ENCODE results near the gene SETD1A.
"Not testable (repeated sequence)": the region's sequence is repeated elsewhere in the genome, so short reads cannot be mapped to it uniquely, and the experiment has no call there.

The SETD1A gene

DNA sequence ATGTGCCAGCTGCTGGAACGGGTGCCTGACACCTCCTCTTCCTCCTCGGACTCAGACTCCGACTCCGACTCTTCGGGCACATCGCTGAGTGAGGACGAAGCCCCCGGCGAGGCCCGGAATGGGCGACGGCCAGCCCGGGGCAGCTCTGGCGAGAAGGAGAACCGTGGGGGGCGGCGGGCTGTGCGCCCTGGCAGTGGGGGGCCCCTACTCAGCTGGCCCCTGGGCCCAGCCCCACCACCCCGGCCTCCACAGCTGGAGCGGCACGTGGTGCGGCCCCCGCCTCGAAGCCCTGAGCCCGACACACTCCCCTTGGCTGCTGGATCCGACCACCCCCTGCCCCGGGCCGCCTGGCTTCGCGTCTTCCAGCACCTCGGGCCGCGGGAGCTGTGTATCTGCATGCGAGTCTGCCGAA lies 27.4 kb upstream of the SETD1A start:
- FAIRE-seq: no peak

DNA sequence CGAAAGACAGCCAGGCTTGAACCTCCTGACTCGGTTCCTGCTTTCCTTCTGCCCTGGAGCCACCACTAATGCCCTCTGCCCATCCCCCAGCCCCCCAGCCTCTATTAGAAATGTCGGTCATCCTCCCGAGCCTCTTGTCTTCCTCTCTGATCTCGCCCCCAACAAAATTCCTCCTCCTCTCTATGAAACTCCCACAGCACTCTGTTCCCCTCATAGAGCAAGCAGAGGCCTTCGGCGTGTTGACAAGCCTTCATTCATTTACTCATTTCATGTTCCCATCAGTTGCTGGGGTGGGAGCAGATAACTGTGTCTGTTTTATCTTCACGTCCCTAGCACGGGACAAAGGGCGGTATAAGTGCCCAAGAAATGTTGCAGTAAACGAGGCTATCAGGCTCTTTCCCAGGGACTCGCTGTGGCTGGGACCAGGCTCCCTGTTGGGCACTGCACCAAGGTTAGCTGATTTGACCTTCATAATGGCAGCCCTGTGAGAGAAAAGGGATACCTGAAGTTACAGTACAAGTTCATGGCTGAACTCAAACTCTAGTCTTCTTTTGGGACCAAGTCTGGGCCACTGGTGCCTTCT lies 26.4 kb upstream of the SETD1A start:
- no peak for FAIRE-seq

DNA sequence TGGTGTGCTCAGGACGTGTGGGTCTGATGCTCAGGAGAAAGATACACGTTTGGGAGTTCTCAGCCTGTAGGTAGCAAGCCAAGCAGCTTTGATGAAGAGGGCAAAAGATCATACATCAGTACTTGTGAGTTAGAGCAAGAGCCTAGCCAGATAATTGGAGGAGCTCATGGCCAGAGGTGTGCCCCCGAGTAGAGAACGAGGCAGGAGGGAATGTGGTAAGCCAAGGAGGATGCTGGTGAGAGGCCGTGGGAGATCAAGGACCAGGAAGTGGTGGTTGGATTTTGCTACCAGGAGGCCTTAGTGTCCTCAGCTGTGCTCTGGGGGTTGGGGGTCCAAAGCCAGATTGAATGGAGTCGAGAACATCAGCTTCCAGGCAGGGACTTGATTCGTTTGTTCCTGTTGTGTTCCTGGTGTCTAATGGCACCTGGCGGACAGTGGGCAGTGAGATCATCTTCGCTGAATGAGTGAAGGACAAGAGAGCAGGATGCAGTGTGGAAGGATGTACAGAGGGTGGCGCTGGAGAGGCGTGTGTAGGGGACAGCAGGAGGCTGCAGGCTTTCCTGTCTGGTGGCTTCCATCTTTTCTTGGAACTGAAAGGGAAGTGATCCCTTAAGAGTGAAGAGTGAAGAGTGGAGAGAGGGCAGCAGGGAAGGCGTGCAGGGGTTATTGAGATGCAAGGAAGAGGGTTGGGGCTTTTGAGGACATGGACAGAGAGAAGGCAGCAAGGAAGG lies 22.6 kb upstream of the SETD1A start:
- no peak for FAIRE-seq

DNA sequence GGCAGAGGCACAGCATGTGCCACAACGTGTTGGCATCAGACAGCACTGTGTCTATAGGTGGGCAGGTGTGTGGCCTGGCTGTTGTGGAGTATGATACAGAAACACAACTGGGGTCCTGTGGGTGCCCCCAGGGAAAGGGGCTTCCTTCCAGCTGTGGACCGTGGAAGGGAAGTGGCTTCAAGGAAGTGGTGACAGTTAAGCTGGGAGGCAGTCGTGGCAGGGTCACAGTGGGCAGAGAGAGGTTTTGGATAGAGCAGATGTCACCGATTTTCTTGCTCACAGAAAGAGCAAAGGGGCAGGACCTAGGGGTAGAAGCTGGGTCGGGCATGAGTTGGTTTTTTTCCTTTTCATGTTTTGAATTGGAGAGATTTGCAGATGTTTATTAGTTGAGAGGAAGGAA lies 19.9 kb upstream of the SETD1A start:
- FAIRE-seq: no peak

DNA sequence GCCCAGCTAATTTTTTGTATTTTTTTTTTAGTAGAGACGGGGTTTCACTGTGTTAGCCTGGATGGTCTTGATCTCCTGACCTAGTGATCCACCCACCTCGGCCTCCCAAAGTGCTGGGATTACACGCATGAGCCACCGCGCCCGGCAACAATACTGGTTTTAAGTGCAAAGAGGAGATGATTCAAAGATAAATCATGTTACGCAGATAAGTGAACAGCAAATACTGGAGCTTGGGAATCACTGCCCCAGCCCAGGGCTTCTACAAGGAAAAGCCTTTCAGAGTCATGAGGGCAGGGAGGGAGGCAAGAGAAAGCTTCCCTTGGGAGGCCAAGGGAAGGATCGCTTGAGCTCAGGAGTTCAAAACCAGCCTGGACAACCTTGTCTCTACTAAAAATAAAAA lies 18.0 kb upstream of the SETD1A start:
- not testable (repeated sequence) for FAIRE-seq

DNA sequence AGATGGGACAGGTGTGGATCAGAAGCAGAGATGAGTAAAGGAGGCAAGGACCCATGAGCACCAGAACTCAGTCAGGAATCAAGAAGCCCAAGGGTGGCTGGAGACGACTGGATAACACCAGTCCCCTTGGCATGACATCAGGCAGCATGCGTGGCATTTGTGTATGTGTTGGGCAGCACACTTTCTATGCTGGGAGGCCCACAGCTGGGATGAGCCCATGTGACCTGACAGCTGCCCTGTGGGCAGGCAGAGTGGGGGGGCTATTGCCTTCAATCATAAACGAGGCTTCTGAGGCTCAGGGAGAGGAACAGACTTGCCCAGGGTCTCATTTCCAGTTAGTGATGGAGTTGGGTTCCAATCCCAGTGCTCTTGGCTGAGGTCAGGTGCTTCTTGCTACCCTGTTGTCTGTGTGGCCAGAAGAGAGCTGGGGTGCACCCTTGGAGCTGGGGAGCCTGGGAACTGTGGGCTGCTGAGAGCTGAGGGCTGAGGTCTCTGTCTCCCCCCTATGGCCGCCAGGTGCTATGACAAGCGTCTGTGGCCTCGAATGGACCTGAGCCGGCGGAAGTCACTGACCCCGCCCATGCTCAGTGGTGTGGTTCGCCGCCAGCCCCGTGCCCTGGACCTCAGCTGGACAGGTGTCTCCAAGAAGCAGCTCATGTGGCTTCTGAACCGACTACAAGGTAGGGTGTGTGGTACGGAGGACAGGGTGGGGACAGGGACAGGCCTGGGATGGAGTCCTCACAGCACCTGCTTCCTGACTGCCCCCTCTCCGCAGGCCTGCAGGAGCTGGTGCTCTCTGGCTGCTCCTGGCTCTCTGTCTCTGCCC lies 15.7 kb upstream of the SETD1A start:
- FAIRE-seq: no peak

DNA sequence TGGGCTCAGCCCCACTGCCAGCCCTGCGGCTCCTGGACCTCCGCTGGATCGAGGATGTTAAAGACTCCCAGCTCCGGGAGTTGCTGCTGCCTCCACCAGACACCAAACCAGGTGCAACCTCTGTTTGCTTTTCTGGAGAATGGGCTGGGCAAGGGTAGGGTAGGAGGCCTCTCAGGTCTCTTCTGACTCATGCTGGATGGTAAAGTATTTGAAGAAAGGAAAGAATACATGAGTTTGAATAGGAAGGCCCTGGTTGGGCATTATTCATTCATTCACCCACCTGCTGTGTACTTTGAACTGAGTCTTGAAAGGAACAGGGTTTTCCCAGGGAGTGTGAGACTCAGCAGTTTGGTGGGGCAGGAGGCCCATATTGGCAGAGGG lies 15.1 kb upstream of the SETD1A start:
- FAIRE-seq: no peak

GRCh38 chr16:30944352-30944751 lies 13.2 kb upstream of the SETD1A start:
- no peak for FAIRE-seq

- no peak for FAIRE-seq
Observed at GRCh38 chr16:30946671-30947540, 10.6 kb upstream of the SETD1A start.

DNA sequence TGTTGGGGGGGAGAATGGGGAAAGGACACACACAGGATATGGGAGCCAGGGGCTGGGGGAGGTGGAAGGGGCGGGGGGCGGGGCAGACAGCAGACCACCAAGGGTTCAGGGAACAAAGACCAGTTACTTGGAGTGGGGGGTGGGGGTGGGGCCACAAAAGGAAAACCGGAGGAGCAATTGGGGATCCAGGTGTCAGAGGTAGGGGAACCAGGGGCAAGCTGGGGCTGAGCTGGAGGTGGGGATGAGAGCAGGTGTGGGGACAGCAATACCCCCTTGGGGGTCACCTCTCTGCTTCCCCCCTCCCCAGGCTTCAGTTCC lies 10.1 kb upstream of the SETD1A start:
- no peak for FAIRE-seq

GRCh38 chr16:30947859-30948666 lies 9.5 kb upstream of the SETD1A start:
- FAIRE-seq: no peak

- FAIRE-seq: no peak
Observed at GRCh38 chr16:30948667-30949649, 8.6 kb upstream of the SETD1A start, which contains the start of gene ORAI3. TSS of gene ORAI3 (plus strand) at chr16:30949068. CDS start at chr16:30949290, 222 bp downstream.

DNA sequence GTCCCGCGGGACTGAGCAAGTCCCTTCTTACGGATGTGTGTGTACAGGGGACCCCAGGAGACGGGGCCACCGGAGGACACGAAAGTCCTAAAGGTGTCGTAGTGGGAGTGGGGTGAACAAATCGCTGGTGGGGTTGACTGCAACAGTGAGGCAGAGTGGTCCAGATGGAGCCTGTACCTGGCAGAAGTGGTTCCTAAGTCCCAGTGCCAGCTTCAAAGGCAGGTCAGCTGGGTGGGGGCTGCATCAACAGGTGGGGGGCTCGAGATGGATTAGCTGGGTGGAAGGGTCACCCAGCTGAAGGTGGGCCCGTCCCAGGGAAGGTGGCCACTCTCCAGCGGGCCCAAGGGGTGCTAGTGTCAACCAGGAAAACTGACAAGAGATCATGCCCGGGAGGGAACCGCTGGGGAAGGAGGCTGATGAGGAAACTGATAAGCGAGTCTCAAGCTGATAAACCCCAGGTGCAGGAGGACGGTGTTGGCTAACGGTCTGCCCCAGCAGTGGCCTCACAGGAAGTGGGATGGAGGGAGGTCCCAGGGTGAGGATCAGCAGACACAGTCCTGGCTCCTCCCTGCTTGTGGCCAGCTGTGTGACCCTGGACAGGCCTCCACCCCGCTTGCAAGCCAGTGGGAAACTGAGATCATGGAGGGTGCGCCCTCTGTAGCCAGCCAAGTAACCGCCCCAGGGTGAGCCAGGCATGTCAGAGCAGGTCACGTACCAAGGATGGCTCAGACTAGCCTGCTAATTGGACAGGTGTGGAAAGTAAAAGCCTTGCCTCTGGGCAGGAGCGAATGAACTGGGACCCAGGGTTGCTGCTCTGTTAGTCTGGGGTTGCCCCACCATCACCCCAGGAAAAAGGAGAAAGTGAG lies 7.7 kb upstream of the SETD1A start:
- no peak for FAIRE-seq

DNA sequence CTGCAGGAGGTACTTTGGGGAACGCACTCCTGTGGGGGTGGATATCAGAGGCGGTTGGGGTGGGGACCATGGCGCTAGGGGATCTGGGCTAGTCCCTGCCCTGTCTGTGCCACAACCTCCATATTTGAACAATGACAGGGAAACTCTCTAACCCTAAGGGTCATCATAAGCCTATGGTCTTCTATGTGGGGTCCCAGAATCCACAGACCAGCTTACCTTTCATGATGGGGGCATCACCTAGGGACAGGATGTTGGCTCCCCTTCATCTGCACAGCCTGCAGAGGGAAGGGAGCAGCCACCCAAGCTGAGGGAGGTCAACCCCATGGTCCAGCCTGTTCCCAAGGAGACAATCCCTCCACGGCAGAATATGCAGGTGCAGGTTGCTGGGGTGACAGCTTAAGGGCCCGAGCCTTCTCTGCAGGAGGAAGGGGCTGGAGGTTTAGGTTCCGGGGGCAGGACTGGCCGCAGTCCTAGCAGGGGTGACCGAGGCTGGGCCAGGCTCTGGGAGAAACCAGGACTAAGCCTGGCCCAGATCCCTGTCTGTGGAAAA lies 7.0 kb upstream of the SETD1A start:
- FAIRE-seq: no peak

GRCh38 chr16:30951193-30951592 lies 6.4 kb upstream of the SETD1A start:
- FAIRE-seq: no peak

DNA sequence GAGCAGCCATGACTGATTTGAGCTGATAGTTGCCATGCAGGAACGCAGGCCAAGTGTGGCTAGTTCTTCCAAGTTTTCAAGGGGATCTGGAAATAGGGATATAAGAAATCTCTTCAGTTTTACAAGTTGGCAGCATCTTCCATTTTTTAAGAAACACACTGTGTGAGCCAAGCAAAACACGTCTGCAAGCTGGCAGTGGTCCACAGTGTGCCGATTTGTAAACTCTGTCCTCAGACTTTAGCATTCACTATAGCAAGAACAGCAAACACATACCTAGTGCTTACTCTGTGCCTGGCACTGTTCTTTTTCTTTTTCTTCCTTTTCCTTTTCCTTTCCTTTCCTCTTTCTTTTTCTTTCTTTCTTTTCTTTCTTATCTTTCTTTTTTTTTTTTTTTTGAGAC lies 5.8 kb upstream of the SETD1A start:
- no peak for FAIRE-seq

GRCh38 chr16:30953111-30953510 lies 4.4 kb upstream of the SETD1A start:
- no peak for FAIRE-seq

GRCh38 chr16:30953511-30954124 lies 3.9 kb upstream of the SETD1A start:
- no peak for FAIRE-seq

DNA sequence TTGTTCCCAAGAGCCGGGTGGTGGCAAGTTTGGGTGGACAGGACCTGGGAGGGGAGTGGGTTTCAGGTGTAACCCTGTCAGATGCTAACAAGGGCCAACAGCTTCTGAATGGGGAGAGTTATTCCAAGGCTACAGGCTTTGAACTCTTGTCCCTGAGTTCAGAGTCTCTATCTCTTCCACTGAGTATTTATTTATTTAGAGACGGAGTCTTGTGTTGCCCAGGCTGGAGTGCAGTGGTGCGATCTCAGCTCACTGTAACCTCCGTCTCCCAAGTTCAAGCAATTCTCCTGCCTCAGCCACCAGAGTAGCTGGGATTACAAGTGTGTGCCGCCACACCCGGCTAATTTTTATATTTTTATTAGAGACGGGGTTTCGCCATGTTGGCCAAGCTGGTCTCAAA lies 2.6 kb upstream of the SETD1A start:
- no peak for FAIRE-seq

Measured in endometrium (tissue), 2 donors.